Neural progenitor cell (in vitro differentiated cells): Measurements from ENCODE around the gene CHD5. TPM values are rescaled to one million over a fixed set of nuclear protein-coding genes. Genes with fewer than 3 reads are reported as not detected.

ENCODE experiments used
- DNase-seq: peaks from one replicate; pipeline ENCODE4 v3.0.0-alpha.2; 2016; ENCODE audit warnings: low spot score
- H2AFZ ChIP-seq: fragments of 200-600 bp; sonication (generic); replicated peaks from 2 replicates; pipeline ENCODE4 v1.6.1; 2016; ENCODE audit warnings: antibody characterized with exemption
- H3F3A ChIP-seq: fragments of 200-600 bp; sonication (generic); 2 replicates; pipeline ENCODE4 v1.6.1; 2016; ENCODE audit warnings: antibody characterized with exemption, low read depth
- H3K27ac ChIP-seq: fragments of 200-600 bp; sonication (generic); 2 replicates; pipeline ENCODE4 v1.5.1; 2016; ENCODE audit warnings: mild to moderate bottlenecking
- H3K27me3 ChIP-seq: fragments of 200-600 bp; sonication (generic); 2 replicates; pipeline ENCODE4 v1.6.1; 2016; ENCODE audit warnings: mild to moderate bottlenecking, moderate library complexity
- H3K36me3 ChIP-seq: fragments of 200-600 bp; sonication (generic); 2 replicates; pipeline ENCODE4 v1.5.1; 2016
- H3K4me1 ChIP-seq: fragments of 200-600 bp; sonication (generic); 2 replicates; pipeline ENCODE4 v1.6.1; 2016; ENCODE audit warnings: mixed run types
- H3K4me2 ChIP-seq: fragments of 200-600 bp; sonication (generic); 2 replicates; pipeline ENCODE4 v1.6.1; 2016
- H3K4me3 ChIP-seq: fragments of 200-600 bp; sonication (generic); 2 replicates; pipeline ENCODE4 v1.5.1; 2016
- H3K79me2 ChIP-seq: fragments of 200-600 bp; sonication (generic); 2 replicates; pipeline ENCODE4 v1.6.1; 2016; ENCODE audit warnings: low read depth
- H3K9ac ChIP-seq: fragments of 200-600 bp; sonication (generic); 2 replicates; pipeline ENCODE4 v1.6.1; 2016
- H3K9me3 ChIP-seq: fragments of 200-600 bp; sonication (generic); 2 replicates; pipeline ENCODE4 v1.5.1; 2016; ENCODE audit warnings: low read depth
- H4K20me1 ChIP-seq: fragments of 200-600 bp; sonication (generic); 2 replicates; pipeline ENCODE4 v1.6.1; 2016; ENCODE audit warnings: low read depth
- H3K27ac Mint-ChIP-seq: 3 replicates; pipeline ENCODE4 v1.8.0; 2021; ENCODE audit warnings: mixed read lengths
- H3K27me3 Mint-ChIP-seq: 2 replicates; pipeline ENCODE4 v1.8.0; 2022; ENCODE audit warnings: low read depth, mild to moderate bottlenecking, inconsistent platforms, moderate library complexity, mixed read lengths; ENCODE audit not compliant: insufficient read depth
- H3K36me3 Mint-ChIP-seq: 3 replicates; pipeline ENCODE4 v1.8.0; 2021; ENCODE audit warnings: mixed read lengths
- H3K4me1 Mint-ChIP-seq: 3 replicates; pipeline ENCODE4 v1.8.0; 2021; ENCODE audit warnings: mixed read lengths
- H3K4me3 Mint-ChIP-seq: 3 replicates; pipeline ENCODE4 v1.8.0; 2021; ENCODE audit warnings: mild to moderate bottlenecking, moderate library complexity, mixed read lengths
- H3K9me3 Mint-ChIP-seq: 3 replicates; pipeline ENCODE4 v1.8.0; 2020; ENCODE audit warnings: mixed read lengths
- EZH2 ChIP-seq: fragments of 200-600 bp; sonication (generic); IDR thresholded peaks from 2 replicates; pipeline ENCODE4 v1.6.1; 2017; ENCODE audit warnings: antibody characterized with exemption, mild to moderate bottlenecking, moderate library complexity
- EZH2phosphoT487 ChIP-seq: fragments of 200-600 bp; sonication (generic); IDR thresholded peaks from 2 replicates; pipeline ENCODE4 v1.6.1; 2017; ENCODE audit warnings: antibody characterized with exemption
- total RNA-seq: library from RNA; depleted of rRNA; stranded (reverse); fragments of >200 nt; gene quantifications from 2 replicates; pipeline ENCODE4 v1.2.3, GENCODE V29; 2015; ENCODE audit warnings: low replicate concordance
- TF ChIP-seq, protein P1 (sequence below): fragments of 200-600 bp; sonication (generic); IDR thresholded peaks from 2 replicates; pipeline ENCODE4 v1.5.1; 2017; ENCODE audit warnings: antibody characterized with exemption, mild to moderate bottlenecking

Gene CHD5
- total RNA-seq, 1 donor from 2014 or later: 0.17 TPM

DNA sequence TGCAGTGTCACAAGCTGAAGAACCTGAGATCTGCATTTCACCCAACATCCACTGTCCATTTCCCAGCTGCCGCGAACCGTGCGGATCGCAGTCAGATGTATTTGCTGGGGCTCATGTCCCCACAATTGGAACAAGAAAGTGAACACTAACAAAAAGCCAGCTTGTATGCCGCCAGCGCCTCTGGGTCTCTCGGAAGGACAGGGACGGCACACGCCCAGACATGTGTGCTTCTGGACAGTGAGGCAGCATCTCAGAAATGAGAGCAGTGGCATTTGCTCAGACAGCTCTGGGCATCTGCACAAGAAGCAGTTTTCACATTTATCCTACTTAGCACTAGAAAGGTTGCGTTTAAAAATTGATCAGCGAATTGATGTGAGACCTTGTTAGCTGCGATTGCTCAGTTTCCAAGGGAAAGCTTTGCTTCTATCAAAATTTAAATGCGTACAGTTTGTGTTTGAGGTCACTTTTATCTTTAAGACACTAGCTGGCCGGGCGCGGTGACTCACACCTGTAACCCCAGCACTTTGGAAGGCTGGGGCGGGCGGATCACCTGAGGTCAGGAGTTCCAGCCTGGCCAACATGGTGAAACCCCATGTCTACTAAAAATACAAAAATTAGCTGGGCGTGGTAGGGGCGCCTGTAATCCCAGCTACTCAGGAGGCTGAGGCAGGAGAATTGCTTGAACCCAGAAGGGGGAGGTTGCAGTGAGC, 105.8 kb downstream of the CHD5 start:
- Histone ChIP-seq H4K20me1 (no peaks in the 10 kb centered on the region), H3K27ac (no peak overlapping the region), H3K9me3 (no peaks in the 10 kb centered on the region), H3F3A (no peaks in the 10 kb centered on the region), H3K27me3 (no peaks in the 10 kb centered on the region), H3K36me3 (no peaks in the 10 kb centered on the region), H2AFZ (no peak overlapping the region), H3K4me1 (no peaks in the 10 kb centered on the region), H3K4me2 (no peak overlapping the region), H3K4me3 (no peak overlapping the region), H3K9ac (no peak overlapping the region), H3K79me2 (no peaks in the 10 kb centered on the region)
- Mint-ChIP-seq H3K4me3 (no peak overlapping the region), H3K4me1 (no peaks in the 10 kb centered on the region), H3K27me3 (peaks cover 13% of the 10 kb centered on the region), H3K9me3 (no peaks in the 10 kb centered on the region), H3K36me3 (no peaks in the 10 kb centered on the region), H3K27ac (no peak overlapping the region)
- TF ChIP-seq EZH2phosphoT487: no peak
- TF ChIP-seq, protein P1, sequence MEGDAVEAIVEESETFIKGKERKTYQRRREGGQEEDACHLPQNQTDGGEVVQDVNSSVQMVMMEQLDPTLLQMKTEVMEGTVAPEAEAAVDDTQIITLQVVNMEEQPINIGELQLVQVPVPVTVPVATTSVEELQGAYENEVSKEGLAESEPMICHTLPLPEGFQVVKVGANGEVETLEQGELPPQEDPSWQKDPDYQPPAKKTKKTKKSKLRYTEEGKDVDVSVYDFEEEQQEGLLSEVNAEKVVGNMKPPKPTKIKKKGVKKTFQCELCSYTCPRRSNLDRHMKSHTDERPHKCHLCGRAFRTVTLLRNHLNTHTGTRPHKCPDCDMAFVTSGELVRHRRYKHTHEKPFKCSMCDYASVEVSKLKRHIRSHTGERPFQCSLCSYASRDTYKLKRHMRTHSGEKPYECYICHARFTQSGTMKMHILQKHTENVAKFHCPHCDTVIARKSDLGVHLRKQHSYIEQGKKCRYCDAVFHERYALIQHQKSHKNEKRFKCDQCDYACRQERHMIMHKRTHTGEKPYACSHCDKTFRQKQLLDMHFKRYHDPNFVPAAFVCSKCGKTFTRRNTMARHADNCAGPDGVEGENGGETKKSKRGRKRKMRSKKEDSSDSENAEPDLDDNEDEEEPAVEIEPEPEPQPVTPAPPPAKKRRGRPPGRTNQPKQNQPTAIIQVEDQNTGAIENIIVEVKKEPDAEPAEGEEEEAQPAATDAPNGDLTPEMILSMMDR: no peak
- TF ChIP-seq EZH2: no peak
- no peak for DNase-seq

GRCh38 chr1:6073480-6074053, 106.6 kb downstream of the CHD5 start:
- H3K9me3 ChIP-seq: no peaks in the 10 kb centered on the region
- H3K4me1 ChIP-seq: no peaks in the 10 kb centered on the region
- H3K4me2 ChIP-seq: no peak overlapping the region
- no peak overlapping the region for H3K27ac ChIP-seq
- no peaks in the 10 kb centered on the region for H3K79me2 ChIP-seq
- TF ChIP-seq, protein P1: no peak
- no peak for TF ChIP-seq EZH2
- no peak for TF ChIP-seq EZH2phosphoT487
- Mint-ChIP-seq H3K36me3 (no peaks in the 10 kb centered on the region), H3K4me3 (no peak overlapping the region), H3K9me3 (no peaks in the 10 kb centered on the region), H3K4me1 (no peaks in the 10 kb centered on the region), H3K27ac (no peak overlapping the region), H3K27me3 (peaks cover 10% of the 10 kb centered on the region)
- H3F3A ChIP-seq: no peaks in the 10 kb centered on the region
- no peaks in the 10 kb centered on the region for H3K27me3 ChIP-seq
- H3K4me3 ChIP-seq: no peak overlapping the region
- H3K36me3 ChIP-seq: no peaks in the 10 kb centered on the region
- no peak overlapping the region for H3K9ac ChIP-seq
- H2AFZ ChIP-seq: no peak overlapping the region
- DNase-seq: no peak
- H4K20me1 ChIP-seq: no peaks in the 10 kb centered on the region

- Histone ChIP-seq H4K20me1 (no peaks in the 10 kb centered on the region), H3K36me3 (no peaks in the 10 kb centered on the region)
Observed at GRCh38 chr1:6072774-6073479, 107.2 kb downstream of the CHD5 start.

More at GRCh38 chr1:6072774-6073479, 107.2 kb downstream of the CHD5 start:
- H3K4me3 Mint-ChIP-seq: no peak overlapping the region
- Histone ChIP-seq H3K4me1 (no peaks in the 10 kb centered on the region), H3K9ac (no peak overlapping the region), H3K4me3 (no peak overlapping the region), H3K9me3 (no peaks in the 10 kb centered on the region), H3K27ac (no peak overlapping the region), H3K79me2 (no peaks in the 10 kb centered on the region), H3F3A (no peaks in the 10 kb centered on the region), H3K27me3 (no peaks in the 10 kb centered on the region), H2AFZ (no peak overlapping the region), H3K4me2 (no peak overlapping the region)
- no peaks in the 10 kb centered on the region for H3K9me3 Mint-ChIP-seq
- no peaks in the 10 kb centered on the region for H3K4me1 Mint-ChIP-seq
- H3K27ac Mint-ChIP-seq: no peak overlapping the region
- H3K27me3 Mint-ChIP-seq: peaks cover 8% of the 10 kb centered on the region
- no peak for DNase-seq
- TF ChIP-seq EZH2phosphoT487 (no peak), EZH2 (no peak)
- TF ChIP-seq, protein P1: no peak
- H3K36me3 Mint-ChIP-seq: no peaks in the 10 kb centered on the region
